Vagina (tissue), 2 donors: ENCODE results near the gene DKK3.

ENCODE experiments used
- CTCF ChIP-seq, 3 experiments: fragments of 450-650 bp in 2 of 3; fragments of 200-600 bp in 1 of 3; sonication (generic) in 1 of 3; IDR thresholded peaks; one replicate each; pipeline ENCODE4 v1.5.1; 2017 to 2019; ENCODE audit warnings: antibody characterized with exemption in 3 of 3, mild to moderate bottlenecking in 2 of 3, moderate library complexity in 2 of 3
- POLR2A ChIP-seq, 2 donors: fragments of 450-650 bp; IDR thresholded peaks; one replicate each; pipeline ENCODE4 v1.6.1; 2017; ENCODE audit warnings: antibody characterized with exemption in 2 of 2, mild to moderate bottlenecking in 2 of 2, moderate library complexity in 2 of 2
- POLR2AphosphoS5 ChIP-seq, 2 donors: sonication (generic); formaldehyde crosslinking; IDR thresholded peaks; one replicate each; pipeline ENCODE4 v1.9.0; 2017; ENCODE audit warnings: antibody characterized with exemption in 2 of 2, mild to moderate bottlenecking in 2 of 2, low read depth in 1 of 2; ENCODE audit not compliant: insufficient read depth in 1 of 2

GRCh38 chr11:12043221-12043620 lies 34.8 kb upstream of the DKK3 start:
- TF ChIP-seq CTCF (IDR thresholded peaks at IDR 0.05): no peak
- TF ChIP-seq POLR2AphosphoS5 (IDR thresholded peaks at IDR 0.05; ENCODE audit: insufficient read depth in 1 of 2, low read depth in 1 of 2): no peak
- TF ChIP-seq POLR2A (IDR thresholded peaks at IDR 0.05): no peak
